Measurements from ENCODE around the gene MAPKAPK3. TPM values are rescaled to one million over a fixed set of nuclear protein-coding genes. Genes with fewer than 3 reads are reported as not detected.

Gene MAPKAPK3
- 24.9 to 31.4 TPM (median 28.6 TPM) in 5 replicates for total RNA-seq (2022; extraction: Qiagen RNA extraction)

DNA sequence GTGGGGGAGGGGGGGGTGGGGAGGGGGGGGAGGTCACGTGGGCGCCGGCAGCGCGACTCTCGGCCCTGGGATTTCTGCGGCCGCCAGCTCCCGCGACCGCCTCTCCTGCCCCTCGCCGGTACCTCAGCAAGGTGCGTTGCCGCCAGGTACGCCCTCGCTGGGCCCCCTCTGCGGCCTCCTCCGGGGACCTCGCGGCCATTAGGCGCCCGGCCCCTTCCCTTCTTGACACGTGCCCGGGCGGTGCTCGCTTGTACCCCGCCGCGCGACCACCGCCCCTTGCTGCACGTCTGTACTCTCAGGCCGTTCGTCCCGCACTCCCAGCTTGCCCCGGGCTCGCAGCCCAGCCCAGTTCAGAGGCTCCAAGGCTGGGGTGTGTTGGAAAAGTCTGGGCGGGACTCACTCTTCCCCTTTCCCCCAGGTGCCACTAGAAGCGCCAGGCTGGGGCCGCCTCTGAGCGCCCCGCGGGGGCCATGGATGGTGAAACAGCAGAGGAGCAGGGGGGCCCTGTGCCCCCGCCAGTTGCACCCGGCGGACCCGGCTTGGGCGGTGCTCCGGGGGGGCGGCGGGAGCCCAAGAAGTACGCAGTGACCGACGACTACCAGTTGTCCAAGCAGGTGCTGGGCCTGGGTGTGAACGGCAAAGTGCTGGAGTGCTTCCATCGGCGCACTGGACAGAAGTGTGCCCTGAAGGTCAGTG, at the start of gene MAPKAPK3:
TSS of gene MAPKAPK3 (plus strand) at position 56 of the 696 bp plus-strand sequence. CDS start at position 471, 415 bp downstream.

DNA sequence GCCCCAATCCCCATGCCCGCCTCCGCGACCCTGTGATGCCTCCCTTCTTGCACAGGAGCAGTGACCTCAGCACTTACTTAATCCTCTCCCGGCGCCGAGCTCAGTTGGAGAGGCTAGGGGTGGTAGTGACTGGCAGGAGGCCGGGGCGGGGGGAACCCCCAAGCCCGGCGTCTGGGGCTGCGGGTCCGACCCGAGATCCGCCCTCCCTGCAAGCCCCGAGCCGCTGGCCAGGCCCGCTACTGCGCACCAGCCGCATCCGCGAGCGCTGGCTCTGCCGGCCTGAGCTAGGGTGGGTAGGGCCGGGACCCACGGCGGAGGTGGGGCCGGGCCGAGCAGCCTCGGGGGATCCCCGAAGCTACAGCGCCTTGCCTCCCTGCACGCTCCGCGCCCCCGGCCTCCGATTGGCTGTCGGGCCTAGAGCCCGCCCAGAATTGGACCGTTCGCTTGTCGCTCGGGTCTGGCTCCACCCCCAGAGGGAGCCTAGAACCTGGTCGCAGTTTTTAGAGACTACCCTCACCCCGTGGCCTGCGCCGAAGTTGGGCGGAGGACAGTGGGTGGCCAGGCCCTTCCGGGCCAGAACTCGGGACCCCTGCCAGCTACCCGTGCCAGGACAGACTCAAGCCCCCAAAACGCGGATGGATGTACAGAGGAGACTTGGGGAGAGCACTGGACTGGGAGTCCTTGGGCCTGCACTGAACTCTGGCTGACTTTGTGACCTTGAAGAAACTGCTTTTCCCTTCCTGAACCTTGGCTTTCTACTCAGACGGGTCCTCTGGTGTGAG, 49.4 kb upstream of the MAPKAPK3 start, which contains the start of gene C3orf18:
TSS of gene C3orf18 (minus strand) at position 362 of the 782 bp plus-strand sequence. CDS start 2,048 bp downstream, outside the sequence.

DNA sequence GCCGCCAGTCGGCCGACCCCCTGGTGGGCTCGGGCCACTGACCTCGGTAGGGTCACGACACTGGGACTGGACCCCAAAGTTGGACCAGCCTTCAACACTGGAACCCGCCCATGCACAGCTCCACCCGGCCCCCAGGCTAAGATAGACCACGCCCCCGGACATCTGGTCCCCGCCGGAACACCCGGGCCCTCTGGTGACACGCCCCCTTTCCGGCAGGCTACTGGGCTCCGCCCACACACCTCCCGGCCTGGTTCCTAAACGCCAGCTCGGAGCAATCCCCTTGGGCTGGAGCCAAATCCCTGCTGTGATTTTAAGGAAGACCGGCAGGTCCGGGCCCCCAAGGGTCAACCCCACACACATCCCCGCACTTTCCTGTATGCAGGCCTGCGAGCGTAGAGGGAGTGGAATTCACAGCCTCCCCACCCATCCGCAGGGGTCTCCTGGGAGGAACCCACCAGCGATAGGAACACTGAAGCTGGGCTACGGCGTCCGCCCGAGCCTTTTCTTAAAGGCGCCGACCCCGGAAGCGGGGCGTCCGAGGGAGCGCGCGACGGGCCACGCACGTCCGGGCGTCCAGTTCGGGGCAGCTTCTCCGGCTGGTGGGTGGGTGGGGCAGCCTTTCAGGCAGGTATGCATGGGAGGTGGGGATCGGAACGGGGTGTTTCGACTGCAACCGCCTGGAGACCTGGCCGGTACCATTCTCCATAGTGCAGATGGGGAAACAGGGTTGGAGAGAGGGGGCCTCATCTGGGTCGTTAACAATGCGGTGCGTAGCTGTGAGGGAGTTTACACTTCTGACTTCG, 47.8 kb upstream of the MAPKAPK3 start, which contains the start of gene HEMK1:
TSS of gene HEMK1 (plus strand) at position 576 of the 803 bp plus-strand sequence. CDS start 1,583 bp downstream, outside the sequence.

DNA sequence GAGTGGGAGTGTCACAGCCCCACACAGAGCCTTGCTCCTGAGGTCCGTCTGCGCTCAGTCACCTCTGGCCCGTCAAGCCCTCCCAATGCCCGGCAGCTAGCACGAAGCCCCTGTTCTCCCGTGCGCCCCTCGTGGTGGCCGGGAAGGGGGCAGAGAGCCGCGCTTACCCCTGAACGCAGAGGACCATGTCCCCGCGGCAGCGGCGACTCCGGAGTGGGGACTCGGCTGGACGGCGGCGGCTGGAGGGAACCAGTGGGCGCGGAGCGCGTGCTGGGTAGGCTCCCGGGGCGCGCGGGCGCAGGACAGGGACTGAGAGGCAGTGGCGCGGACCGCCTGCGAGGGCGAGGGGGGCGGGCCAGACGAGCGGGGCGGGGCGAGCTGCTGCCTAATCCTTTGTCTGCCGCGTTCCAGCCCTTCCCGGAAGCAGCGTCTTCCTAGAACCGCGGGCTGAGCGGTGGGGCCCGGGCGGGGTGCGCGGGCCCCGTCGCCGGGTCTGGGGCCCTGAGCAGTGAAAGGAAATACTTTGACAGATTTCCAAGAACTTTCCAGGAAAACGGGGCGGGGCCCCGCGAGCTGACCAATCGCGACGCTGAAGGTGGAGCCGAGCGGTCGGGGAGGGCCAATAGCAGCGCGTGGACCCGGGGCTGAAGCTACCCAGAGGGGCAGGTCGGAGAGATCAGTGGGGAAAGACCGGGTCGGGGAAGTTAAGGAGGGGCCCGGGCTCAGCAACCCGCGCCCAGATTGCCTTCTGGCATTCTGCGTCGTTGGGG, 5.3 kb upstream of the MAPKAPK3 start, which contains the start of gene CISH:
TSS of gene CISH (minus strand) at position 311 of the 770 bp plus-strand sequence. CDS start at position 187, 124 bp downstream.

DNA sequence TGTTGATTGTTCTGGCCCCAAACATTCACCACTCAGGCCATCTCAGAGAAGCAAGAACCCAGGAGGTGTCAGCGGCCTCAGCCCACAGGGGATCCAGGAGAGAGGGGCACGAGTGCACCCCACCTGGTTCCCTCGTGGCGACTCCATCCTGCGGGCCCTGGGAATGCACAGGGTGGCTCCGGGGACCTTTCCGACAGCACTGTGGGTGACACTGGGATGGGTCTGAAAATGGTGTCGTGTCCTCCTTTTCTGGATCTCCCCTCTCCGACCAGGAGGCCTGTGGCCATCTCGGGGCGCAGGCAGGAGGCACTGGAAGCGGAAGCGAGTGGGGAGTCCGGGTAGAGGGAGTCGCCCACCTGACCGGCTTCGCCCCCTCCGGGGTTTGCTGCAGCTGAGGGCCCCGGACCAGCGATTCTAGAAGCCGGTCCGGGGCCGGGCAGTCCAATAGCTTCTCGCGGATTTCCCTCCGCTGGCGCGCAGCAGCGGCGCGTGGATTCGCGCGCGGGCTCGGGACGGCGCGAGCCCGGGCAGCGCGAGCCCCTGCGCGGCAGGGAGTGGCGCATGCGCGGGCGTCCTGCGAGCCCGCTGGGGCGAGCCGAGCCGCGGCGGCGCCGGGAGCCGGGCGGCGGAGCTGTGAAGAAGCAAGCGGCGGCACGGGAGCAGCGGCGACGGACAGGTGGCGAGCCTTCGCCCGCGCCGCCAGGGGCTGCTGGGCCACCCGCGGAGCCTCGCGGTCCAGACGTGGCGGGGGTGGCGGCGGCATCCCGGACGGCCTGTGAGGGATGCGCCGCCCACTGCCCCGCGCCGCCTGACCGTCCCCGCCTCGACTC, 57.6 kb downstream of the MAPKAPK3 start, which contains the start of gene DOCK3:
TSS of gene DOCK3 (plus strand) at position 579 of the 830 bp plus-strand sequence. CDS start 337 bp downstream, outside the sequence.

Other genes starting within 250 kb of the MAPKAPK3 start
- 0.48 to 0.77 TPM (median 0.67 TPM) in 5 replicates for gene CACNA2D2, start 113.5 kb upstream of the MAPKAPK3 start, total RNA-seq (2022; extraction: Qiagen RNA extraction)
- 1.9 to 2.9 TPM (median 2.7 TPM) in 5 replicates for gene C3orf18, start 49.4 kb upstream of the MAPKAPK3 start, total RNA-seq (2022; extraction: Qiagen RNA extraction)
- 4.7 to 6.9 TPM (median 6.5 TPM) in 5 replicates for gene HEMK1, start 47.6 kb upstream of the MAPKAPK3 start, total RNA-seq (2022; extraction: Qiagen RNA extraction)
- gene CISH, start 5.4 kb upstream of the MAPKAPK3 start, total RNA-seq (2022; extraction: Qiagen RNA extraction): 0.53 to 0.76 TPM (median 0.61 TPM) in 5 replicates
- gene DOCK3, start 57.8 kb downstream of the MAPKAPK3 start, total RNA-seq (2022; extraction: Qiagen RNA extraction): 0.28 to 0.43 TPM (median 0.35 TPM) in 5 replicates